Liver (tissue), 3 donors: ENCODE measurements around the gene RCVRN.

Source experiments
- GABPA ChIP-seq, 2 donors: IDR thresholded peaks in 1 of 2; conservative IDR thresholded peaks in 1 of 2; 2 replicates each; pipeline ENCODE4 v1.6.1; 2016; ENCODE audit warnings: antibody characterized with exemption in 2 of 2, mild to moderate bottlenecking in 1 of 2, moderate library complexity in 1 of 2
- HNF4G ChIP-seq: IDR thresholded peaks from 2 replicates; pipeline ENCODE4 v1.6.1; 2016; ENCODE audit warnings: antibody characterized with exemption
- JUND ChIP-seq, 2 donors: IDR thresholded peaks; 2 replicates each; pipeline ENCODE4 v1.6.1; 2016; ENCODE audit warnings: antibody characterized with exemption in 2 of 2
- RAD21 ChIP-seq, 2 donors: IDR thresholded peaks; 2 replicates each; pipeline ENCODE4 v1.6.1; 2016; ENCODE audit warnings: antibody characterized with exemption in 2 of 2, mild to moderate bottlenecking in 2 of 2
- SP1 ChIP-seq: IDR thresholded peaks from 2 replicates; pipeline ENCODE4 v1.6.1; 2018; ENCODE audit warnings: antibody characterized with exemption, mild to moderate bottlenecking
- TAF1 ChIP-seq: conservative IDR thresholded peaks from 2 replicates; pipeline ENCODE4 v1.6.1; 2016; ENCODE audit warnings: antibody characterized with exemption, mild to moderate bottlenecking
- YY1 ChIP-seq: IDR thresholded peaks from 2 replicates; pipeline ENCODE4 v1.6.1; 2016; ENCODE audit warnings: antibody characterized with exemption, mild to moderate bottlenecking
- TF ChIP-seq, protein P1 (sequence below): fragments of 150-350 bp; IDR thresholded peaks from 2 replicates; pipeline ENCODE4 v1.5.1; 2017; ENCODE audit warnings: improper control_type of control experiment, low read depth, low read length; ENCODE audit not compliant: missing input control
- TF ChIP-seq, protein P2 (sequence below): IDR thresholded peaks from 2 replicates; pipeline ENCODE4 v1.6.1; 2016; ENCODE audit warnings: antibody characterized with exemption, mild to moderate bottlenecking
- TF ChIP-seq, protein P3 (sequence below): IDR thresholded peaks from 2 replicates; pipeline ENCODE4 v1.6.1; 2016; ENCODE audit warnings: antibody characterized with exemption
- TF ChIP-seq, protein P4 (sequence below): IDR thresholded peaks from 2 replicates; pipeline ENCODE4 v1.6.1; 2016; ENCODE audit warnings: antibody characterized with exemption
- TF ChIP-seq, protein P5 (sequence below): IDR thresholded peaks from 2 replicates; pipeline ENCODE4 v1.6.1; 2016; ENCODE audit warnings: antibody characterized with exemption
- donor health status: healthy.
- donor health status: healthy.

DNA sequence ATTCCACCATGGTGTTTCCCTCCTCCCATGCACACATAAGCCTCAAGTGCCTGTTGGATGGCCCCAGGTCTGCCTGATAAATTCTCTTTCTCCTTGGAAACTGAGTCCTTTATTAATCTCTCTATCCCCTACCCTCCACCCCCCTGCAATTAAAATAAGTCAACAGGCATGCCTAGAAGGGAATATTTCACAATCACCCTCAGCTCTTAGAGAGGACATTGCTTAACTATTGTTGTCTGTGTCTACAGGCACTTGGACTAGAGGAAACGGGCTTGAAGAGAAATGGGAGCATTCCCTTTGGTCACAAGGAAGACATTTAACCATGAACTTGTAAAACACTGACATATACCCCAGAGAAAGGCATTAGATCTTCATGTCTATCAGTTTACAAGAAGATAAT is 39.5 kb downstream of the RCVRN start:
- TF ChIP-seq, protein P1, sequence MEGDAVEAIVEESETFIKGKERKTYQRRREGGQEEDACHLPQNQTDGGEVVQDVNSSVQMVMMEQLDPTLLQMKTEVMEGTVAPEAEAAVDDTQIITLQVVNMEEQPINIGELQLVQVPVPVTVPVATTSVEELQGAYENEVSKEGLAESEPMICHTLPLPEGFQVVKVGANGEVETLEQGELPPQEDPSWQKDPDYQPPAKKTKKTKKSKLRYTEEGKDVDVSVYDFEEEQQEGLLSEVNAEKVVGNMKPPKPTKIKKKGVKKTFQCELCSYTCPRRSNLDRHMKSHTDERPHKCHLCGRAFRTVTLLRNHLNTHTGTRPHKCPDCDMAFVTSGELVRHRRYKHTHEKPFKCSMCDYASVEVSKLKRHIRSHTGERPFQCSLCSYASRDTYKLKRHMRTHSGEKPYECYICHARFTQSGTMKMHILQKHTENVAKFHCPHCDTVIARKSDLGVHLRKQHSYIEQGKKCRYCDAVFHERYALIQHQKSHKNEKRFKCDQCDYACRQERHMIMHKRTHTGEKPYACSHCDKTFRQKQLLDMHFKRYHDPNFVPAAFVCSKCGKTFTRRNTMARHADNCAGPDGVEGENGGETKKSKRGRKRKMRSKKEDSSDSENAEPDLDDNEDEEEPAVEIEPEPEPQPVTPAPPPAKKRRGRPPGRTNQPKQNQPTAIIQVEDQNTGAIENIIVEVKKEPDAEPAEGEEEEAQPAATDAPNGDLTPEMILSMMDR = no peak
- TF ChIP-seq TAF1 (no peak), RAD21 (IDR thresholded peaks at IDR 0.05) (no peak), YY1 (no peak), JUND (IDR thresholded peaks at IDR 0.05) (no peak), SP1 (no peak), GABPA (IDR thresholded peaks at IDR 0.05 in 1 of 2, conservative IDR thresholded peaks at IDR 0.05 in 1 of 2) (no peak), HNF4G (no peak)
- TF ChIP-seq, protein P2, sequence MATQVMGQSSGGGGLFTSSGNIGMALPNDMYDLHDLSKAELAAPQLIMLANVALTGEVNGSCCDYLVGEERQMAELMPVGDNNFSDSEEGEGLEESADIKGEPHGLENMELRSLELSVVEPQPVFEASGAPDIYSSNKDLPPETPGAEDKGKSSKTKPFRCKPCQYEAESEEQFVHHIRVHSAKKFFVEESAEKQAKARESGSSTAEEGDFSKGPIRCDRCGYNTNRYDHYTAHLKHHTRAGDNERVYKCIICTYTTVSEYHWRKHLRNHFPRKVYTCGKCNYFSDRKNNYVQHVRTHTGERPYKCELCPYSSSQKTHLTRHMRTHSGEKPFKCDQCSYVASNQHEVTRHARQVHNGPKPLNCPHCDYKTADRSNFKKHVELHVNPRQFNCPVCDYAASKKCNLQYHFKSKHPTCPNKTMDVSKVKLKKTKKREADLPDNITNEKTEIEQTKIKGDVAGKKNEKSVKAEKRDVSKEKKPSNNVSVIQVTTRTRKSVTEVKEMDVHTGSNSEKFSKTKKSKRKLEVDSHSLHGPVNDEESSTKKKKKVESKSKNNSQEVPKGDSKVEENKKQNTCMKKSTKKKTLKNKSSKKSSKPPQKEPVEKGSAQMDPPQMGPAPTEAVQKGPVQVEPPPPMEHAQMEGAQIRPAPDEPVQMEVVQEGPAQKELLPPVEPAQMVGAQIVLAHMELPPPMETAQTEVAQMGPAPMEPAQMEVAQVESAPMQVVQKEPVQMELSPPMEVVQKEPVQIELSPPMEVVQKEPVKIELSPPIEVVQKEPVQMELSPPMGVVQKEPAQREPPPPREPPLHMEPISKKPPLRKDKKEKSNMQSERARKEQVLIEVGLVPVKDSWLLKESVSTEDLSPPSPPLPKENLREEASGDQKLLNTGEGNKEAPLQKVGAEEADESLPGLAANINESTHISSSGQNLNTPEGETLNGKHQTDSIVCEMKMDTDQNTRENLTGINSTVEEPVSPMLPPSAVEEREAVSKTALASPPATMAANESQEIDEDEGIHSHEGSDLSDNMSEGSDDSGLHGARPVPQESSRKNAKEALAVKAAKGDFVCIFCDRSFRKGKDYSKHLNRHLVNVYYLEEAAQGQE = no peak
- TF ChIP-seq, protein P3, sequence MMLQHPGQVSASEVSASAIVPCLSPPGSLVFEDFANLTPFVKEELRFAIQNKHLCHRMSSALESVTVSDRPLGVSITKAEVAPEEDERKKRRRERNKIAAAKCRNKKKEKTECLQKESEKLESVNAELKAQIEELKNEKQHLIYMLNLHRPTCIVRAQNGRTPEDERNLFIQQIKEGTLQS = no peak
- TF ChIP-seq, protein P4, sequence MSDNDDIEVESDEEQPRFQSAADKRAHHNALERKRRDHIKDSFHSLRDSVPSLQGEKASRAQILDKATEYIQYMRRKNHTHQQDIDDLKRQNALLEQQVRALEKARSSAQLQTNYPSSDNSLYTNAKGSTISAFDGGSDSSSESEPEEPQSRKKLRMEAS = no peak
- TF ChIP-seq, protein P5, sequence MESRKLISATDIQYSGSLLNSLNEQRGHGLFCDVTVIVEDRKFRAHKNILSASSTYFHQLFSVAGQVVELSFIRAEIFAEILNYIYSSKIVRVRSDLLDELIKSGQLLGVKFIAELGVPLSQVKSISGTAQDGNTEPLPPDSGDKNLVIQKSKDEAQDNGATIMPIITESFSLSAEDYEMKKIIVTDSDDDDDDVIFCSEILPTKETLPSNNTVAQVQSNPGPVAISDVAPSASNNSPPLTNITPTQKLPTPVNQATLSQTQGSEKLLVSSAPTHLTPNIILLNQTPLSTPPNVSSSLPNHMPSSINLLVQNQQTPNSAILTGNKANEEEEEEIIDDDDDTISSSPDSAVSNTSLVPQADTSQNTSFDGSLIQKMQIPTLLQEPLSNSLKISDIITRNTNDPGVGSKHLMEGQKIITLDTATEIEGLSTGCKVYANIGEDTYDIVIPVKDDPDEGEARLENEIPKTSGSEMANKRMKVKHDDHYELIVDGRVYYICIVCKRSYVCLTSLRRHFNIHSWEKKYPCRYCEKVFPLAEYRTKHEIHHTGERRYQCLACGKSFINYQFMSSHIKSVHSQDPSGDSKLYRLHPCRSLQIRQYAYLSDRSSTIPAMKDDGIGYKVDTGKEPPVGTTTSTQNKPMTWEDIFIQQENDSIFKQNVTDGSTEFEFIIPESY = no peak
